GM10266 (cell line): Measurements from ENCODE around the gene BIRC5.

Source experiments
- DNase-seq: peaks from one replicate; pipeline ENCODE4 v3.0.0; 2012; ENCODE audit errors: extremely low spot score
- TF ChIP-seq, protein P1 (sequence below): IDR thresholded peaks from 2 replicates; pipeline ENCODE4 v1.5.1; 2012; ENCODE audit warnings: mild to moderate bottlenecking, low read depth; ENCODE audit not compliant: control insufficient read depth, insufficient read depth; ENCODE audit errors: missing control alignments

Gene BIRC5

DNA sequence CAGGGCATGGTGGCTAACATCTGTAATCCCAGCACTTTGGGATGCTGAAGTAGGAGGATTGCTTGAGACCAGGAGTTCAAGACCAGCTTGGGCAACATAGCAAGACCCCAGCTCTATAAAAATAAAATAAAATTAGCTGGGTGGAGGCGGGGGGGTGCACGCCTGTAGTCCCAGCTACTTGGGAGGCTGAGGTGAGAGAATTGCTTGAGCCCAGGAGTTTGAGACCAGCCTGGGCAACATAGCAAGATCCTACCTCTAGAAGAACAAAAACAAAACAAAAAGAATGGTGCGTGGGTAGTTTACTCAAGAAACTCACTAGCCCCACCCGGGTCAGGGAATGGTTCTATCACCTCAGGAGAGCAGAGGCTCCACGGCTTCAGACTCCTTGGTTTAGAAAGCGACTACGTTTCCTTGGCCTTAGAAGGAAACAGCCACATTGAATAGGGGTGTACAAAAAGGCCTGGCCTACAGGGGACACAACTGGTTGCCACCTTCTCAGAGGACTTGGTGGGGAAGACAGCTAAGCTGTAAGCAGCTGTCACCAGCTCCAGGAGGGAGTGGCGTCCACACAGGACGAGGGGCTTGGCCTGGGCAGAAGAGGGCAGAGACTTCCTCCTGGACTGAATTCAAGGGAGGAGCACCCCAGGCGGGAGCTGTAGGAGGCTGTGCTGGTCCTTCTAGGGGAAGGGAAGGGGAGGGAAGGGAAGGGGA lies 27.9 kb upstream of the BIRC5 start:
- no peak for DNase-seq

DNA sequence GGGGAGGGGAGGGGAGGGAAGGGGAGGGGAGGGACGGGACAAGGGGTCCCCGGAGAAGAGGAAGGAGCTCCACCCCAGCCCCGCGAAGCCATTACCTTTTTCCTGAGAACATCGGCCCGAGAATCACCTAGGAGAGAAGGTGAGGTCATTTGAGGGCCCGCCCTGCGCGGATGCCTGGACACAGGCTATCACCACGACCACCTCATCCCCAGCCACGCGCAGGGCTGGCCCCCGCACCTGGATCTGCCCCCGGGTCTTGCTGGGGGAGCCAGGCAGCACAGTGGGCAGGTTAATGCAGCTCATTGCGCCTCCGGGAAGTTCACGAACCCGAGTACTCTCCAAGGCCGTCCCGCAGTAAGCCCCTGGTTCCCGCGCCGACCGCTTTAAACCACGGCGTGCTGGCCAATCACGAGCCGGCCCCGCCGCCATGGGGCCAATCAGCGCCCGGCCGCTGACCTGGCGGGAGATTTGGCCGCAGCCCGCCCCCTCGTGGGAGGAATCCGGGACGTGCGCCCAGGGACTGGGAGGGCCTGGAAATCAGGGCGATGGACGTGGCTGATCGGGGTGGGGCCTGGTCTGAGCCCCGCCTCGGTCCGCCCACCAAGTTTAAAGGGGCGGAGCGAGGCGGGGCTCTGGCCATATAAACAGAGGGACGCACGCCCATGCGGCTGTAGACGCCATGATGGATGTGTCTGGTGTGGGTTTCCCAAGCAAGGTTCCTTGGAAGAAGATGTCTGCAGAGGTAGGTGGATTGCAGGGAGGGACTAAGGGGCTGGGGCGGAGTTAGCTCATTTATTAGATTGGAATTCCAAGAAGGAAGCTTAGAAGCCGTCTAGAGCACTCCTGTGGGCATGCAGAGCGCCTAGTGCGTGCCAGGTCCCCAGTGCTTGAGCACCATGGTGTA lies 27.1 kb upstream of the BIRC5 start, which contains the start of the genes AFMID and TK1:
Gene AFMID (plus strand): TSS at position 671 of the 904 bp plus-strand sequence. CDS start 9 bp downstream, at position 680.
Gene TK1 (minus strand): TSS at position 361 of the 904 bp plus-strand sequence. CDS start 58 bp downstream, at position 303.
- TF ChIP-seq, protein P1, sequence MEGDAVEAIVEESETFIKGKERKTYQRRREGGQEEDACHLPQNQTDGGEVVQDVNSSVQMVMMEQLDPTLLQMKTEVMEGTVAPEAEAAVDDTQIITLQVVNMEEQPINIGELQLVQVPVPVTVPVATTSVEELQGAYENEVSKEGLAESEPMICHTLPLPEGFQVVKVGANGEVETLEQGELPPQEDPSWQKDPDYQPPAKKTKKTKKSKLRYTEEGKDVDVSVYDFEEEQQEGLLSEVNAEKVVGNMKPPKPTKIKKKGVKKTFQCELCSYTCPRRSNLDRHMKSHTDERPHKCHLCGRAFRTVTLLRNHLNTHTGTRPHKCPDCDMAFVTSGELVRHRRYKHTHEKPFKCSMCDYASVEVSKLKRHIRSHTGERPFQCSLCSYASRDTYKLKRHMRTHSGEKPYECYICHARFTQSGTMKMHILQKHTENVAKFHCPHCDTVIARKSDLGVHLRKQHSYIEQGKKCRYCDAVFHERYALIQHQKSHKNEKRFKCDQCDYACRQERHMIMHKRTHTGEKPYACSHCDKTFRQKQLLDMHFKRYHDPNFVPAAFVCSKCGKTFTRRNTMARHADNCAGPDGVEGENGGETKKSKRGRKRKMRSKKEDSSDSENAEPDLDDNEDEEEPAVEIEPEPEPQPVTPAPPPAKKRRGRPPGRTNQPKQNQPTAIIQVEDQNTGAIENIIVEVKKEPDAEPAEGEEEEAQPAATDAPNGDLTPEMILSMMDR, result peak; percentile 43
- peak; percentile 98 for DNase-seq

More for the DNA sequence above, 27.9 kb upstream of the BIRC5 start:
- TF ChIP-seq, protein P1, result no peak

DNA sequence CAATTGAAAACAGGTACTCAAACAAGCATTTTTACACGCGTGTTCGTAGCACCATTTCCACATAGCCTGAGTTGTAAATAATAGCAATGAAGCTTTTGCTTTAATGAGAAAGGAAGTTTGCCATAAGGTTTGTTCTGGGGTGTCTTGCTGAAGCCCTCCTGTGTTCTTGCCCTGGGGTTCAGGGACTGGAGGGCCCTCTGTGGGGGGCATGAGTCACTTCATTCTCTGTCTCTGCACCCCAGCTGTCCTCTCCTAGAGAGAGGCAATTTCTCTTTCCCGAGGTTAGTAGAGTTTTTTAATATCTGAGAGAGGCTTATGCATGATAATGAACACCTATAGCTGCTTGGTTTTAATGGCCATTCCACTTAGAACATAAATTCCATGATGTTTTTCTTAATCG lies 17.3 kb upstream of the BIRC5 start:
- TF ChIP-seq, protein P1, result no peak
- DNase-seq, result no peak

DNA sequence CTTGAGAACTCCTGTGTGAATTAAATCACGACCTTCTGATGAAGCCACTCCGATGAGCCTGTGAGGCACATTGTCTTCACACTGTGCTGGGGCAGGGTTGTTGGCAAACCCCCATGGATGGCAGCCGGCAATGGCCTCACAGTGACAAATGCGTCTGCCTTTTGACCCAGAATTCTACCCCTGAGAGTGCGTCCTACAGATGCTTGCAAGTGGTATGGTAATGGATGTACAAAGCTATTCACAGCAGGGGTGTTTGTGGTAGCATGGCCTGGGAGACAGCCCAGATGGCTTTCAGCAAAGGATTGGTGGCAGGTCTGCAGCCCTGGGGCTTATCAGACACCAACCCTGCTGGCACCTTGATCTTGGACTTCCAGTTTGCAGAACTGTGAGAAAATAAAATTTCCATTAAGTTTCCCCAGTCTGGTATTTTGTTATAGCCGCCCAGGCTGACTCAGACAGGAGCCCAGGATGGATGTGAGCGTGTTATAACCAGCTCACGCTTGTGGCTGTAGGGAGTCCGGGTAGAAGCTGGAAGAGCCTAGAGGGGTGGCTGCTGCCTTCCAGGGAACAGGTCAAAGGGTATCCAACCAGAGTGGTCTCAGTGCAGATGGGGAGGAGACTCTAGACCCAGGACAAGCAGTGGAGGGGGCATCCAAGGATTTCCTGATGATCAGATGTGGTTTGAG lies 16.8 kb upstream of the BIRC5 start:
- no peak for DNase-seq

DNA sequence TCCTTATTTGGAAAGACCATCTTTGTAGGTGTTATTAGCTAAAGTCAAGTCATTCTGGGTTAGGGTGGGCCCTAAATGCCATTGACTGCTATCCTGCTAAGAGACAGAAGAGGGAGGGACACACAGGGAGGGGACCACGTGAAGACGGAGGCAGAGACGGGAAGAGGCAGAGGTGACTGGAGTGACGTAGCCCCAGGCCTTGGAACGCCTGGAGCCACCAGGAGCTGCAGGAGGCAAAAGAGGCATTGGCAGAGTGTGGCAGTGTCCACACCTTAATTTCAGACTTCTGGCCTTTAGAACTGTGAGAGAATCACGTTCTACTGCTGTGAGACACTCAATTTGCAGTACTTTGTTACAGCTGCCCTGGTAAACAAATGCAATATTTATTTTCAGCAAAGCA lies 13.6 kb upstream of the BIRC5 start:
- TF ChIP-seq, protein P1, result no peak
- no peak for DNase-seq

More for the DNA sequence above, 16.8 kb upstream of the BIRC5 start:
- TF ChIP-seq, protein P1, result no peak

DNA sequence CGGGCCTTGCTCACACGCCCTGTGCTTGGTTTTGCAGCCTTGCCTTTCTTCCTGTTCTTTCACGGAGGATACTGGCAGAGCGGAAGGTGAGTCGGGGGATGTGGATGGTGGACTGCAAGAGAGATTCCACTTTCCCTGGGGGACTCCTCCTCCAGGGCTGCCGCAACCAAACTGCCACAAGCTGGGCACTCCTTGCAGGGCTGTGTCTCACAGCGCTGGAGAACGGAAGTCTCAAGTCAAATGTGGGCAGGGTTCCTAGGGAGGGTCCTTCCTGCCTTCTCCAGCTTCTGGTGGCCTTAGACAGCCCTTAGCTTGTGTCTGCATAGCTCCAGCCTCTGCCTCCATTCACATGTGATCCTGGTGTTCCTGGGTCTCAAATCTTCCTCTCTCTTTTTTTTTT lies 11.4 kb upstream of the BIRC5 start:
- TF ChIP-seq, protein P1, result no peak
- no peak for DNase-seq
